ENCODE measurements around the gene TMEM185A.
"Not testable (repeated sequence)": the region's sequence is repeated elsewhere in the genome, so short reads cannot be mapped to it uniquely, and the experiment has no call there.

TMEM185A gene

DNA sequence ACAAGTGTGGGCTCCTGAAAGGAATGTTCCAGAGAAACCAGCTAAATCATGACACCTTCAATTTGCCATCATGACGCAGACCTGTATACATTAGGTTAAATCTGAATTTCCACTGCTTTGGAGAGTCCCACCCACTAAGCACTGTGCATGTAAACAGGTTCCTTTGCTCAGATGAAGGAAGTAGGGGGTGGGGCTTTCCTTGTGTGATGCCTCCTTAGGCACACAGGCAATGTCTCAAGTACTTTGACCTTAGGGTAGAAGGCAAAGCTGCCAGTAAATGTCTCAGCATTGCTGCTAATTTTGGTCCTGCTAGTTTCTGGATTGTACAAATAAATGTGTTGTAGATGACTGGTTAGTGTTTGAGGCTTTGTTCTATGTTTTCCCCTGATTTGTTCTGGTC, 84.6 kb downstream of the TMEM185A start:
- H3K27me3 ChIP-seq, H3K27ac ChIP-seq, H3K36me3 ChIP-seq, H3K9ac ChIP-seq, H3K4me3 ChIP-seq, H4K20me1 ChIP-seq, H3K9me3 ChIP-seq, H3K4me1 ChIP-seq, H3K4me2 ChIP-seq: not testable (repeated sequence)
